Stimulated activated CD4-positive, alpha-beta T cell treated with anti-CD3 and anti-CD28 coated beads, Interleukin-2, amount 100 ng/mL, for 48 hours (primary cell): ENCODE measurements around the gene SLITRK3.

Experiments
- DNase-seq, 2 donors: peaks; one replicate each; pipeline ENCODE4 v3.0.0-alpha.2; 2020

Gene SLITRK3, protein sequence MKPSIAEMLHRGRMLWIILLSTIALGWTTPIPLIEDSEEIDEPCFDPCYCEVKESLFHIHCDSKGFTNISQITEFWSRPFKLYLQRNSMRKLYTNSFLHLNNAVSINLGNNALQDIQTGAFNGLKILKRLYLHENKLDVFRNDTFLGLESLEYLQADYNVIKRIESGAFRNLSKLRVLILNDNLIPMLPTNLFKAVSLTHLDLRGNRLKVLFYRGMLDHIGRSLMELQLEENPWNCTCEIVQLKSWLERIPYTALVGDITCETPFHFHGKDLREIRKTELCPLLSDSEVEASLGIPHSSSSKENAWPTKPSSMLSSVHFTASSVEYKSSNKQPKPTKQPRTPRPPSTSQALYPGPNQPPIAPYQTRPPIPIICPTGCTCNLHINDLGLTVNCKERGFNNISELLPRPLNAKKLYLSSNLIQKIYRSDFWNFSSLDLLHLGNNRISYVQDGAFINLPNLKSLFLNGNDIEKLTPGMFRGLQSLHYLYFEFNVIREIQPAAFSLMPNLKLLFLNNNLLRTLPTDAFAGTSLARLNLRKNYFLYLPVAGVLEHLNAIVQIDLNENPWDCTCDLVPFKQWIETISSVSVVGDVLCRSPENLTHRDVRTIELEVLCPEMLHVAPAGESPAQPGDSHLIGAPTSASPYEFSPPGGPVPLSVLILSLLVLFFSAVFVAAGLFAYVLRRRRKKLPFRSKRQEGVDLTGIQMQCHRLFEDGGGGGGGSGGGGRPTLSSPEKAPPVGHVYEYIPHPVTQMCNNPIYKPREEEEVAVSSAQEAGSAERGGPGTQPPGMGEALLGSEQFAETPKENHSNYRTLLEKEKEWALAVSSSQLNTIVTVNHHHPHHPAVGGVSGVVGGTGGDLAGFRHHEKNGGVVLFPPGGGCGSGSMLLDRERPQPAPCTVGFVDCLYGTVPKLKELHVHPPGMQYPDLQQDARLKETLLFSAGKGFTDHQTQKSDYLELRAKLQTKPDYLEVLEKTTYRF

DNA sequence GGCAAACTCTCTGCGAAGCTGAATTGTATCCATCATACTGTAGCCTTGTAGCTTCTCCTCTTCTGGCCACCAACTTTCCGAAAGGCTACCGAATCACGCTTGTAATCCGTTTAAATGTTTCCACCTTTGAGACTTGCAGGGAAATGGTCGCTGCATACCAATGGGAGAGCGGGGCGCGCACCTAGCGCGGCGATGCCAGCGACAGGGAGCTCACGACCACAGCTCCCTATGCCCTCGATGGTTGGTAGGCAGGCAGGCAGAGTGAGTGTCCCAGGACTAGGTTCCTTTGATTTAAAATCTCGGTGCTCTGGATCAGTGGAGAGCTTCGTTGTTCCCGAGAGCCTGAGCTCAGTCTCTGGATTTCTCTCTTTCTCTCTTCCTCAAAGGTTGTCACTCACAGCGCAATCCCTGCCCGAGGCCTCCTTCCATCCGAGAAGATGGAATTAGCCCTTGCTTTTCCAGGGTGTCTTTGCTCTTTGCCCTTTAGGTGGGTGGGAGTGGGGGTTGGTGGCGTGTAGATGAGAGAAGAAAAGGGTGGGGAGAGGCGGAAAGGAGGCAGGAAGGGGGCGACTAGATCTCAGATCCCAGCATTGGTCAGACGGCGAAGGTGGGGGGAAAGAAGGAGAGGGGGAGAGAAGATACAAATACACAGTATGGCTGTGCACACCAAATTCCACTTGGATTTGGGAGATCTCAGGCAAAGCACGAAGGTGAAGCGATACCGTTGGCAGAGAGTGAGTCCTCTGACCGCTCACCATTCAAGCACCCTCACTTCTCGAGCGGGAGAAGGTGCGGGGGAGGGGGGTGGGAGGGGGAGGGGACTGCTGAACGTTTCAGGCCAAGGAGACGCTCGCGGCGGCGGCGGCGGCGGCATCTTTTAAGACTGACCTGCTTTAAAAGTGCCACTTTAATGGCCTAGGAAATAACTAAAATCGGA lies at the start of gene SLITRK3:
Gene SLITRK3 (minus strand): TSS at position 745 of the 937 bp plus-strand sequence. CDS start 5,554 bp downstream, outside the sequence.
- DNase-seq, result no peak

DNA sequence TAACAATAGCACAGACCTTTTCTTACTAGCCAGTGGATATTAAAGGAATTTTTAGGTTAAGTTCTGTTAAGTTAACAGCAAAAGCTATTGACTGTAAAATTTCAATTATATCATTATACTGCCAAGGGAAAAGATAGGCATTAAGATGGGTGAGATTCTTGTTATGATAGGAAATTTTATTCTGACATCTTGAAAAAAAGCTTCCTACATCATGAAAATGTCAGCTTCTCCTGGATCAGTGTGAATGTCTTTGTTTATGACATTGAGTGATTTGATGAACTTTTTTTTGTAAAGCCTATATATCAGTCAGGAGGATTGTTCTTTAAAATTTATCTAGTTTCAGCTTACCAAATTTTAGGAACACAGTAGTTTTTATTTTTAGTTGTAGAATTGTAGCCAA lies 47.4 kb upstream of the SLITRK3 start:
- DNase-seq, result no peak

DNA sequence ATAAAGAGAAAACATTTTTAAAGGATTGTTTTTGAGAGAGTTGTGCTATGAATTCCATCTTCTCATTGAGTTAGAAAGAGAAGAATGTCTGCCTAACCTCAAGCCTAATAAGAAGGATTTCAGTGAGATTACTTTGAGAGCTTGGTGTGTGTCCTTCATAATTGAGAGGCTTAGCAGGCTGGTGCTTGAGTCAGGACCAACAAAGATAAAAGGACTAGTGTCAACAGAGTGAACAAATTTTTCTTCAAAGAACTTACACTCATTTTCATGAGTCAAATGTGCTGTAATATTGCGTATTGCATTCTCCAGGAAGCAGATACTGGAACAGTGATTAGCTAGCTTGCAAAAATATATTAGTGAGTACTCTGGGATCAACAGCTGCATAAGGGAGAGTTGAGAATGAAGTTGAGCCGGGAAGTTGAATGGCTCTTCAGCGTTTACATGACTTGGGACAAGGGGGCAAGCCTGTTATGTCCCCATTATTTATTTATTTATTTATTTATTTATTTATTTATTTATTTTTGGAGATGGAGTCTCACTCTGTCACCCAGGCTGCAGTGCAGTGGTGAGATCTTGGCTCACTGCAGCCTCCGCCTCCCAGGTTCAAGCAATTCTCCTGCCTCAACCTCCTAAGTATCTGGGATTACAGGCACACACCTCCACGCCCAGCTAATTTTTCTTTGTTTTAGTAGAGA lies 37.5 kb upstream of the SLITRK3 start:
- no peak for DNase-seq

DNA sequence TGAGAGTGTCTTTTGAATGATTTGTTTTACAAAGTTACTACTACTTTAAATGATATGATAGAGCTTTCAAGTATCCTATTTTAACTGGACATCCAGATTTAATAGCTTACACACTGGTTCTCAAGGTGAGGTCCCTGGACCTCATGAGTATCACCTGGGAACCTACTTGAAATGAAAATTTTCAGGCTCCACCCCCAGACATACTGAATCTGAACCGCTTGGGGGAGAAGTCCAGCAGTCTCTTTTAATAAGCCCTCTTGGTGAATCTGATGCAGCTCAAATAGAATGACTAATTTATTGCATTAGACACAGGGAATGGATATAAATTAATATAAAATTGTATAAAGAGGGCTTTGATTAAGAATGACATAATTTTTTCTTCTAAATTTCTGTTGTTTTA lies 29.4 kb upstream of the SLITRK3 start:
- no peak for DNase-seq

DNA sequence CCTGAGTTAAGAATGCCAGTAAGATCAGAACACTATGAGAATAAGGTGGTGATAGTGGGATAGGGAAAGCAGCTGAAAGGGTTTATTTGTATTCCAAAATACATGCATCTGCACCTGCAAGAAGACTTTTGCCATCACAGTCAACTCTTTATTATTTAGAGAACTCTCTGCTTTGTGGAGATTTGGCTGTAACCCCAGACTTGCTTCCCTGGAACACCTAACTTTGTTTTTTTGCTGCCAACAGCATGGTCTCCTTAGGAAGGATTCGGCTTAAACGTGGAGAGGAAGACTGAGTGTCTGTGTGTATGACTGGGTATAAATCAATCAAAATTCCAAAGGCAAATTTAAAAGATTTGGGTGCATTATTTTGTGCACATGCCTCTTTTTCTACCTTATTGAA lies 21.6 kb upstream of the SLITRK3 start:
- no peak for DNase-seq

DNA sequence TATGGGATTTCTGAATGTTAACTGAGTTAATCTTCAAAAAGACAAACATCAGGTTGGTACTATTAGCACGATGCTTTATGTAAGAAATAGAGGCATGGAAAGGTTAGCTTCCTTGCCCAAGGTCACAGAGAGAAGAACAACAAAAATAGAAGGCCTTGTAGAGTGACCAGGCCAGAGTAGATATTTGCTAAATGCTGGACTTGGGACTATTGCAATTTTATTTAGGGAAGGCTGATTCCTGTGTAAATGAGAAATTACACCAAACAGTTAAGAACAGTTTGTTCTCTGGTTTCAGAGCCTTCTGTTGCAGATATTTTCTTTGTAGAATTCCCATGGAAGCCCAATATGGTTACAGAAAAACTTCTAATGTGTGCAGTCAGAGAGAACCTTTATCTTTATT lies 16.4 kb upstream of the SLITRK3 start:
- DNase-seq, result no peak

DNA sequence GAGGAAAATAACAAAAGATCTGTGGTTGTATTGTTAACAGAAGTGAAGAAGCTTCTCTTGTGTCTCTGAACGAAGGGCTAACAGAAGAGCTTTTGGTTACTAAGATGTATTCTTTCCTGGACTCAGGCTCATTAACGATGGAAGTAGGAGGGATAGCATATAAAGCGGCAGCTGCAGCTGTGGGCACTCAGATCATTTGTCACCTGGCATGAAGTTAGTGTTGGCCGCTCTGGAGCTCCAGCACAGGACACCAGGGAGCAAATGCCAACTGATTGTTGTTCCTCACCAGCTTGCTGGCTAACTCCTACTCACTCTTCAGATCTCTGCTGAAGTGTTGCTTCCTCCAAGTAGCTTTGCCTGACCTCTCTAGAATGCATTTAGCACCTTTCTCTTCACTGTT lies 15.5 kb upstream of the SLITRK3 start:
- no peak for DNase-seq

DNA sequence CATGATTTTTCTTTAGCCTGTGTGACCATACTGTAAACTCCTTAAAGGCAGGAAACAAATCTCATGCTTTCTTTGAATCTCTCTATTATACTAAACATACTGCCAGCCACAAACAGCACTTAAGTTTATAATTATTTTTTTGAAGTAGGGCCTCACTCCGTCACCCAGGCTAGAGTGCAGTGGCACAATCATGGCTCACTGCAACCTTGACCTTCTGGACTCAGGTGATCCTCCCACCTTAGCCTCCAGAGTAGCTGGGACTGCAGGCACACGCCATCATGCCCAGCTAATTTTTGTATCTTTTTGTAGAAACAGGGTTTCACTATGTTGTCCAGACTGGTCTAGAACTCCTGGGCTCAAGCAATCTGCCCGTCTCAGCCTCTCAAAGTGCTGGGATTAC lies 14.5 kb upstream of the SLITRK3 start:
- DNase-seq, result no peak

DNA sequence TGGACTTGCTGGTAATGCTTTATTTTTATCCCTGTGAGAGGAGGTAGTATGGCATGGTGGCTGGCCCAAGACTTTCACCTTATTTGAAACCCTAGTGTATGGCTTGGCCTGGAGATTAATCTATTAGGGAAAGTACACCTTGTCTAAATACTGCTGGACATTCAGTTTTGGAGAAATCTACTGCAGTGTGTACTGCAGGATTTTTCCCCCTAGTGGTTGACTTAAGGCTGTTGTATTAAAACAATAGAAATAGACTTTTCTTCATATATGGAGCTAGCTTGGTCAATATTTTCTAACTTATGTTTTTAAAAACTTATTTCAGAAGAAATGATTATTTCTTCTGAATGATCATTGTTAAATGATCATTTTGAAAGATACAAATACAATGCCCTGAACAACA lies 13.9 kb upstream of the SLITRK3 start:
- no peak for DNase-seq

DNA sequence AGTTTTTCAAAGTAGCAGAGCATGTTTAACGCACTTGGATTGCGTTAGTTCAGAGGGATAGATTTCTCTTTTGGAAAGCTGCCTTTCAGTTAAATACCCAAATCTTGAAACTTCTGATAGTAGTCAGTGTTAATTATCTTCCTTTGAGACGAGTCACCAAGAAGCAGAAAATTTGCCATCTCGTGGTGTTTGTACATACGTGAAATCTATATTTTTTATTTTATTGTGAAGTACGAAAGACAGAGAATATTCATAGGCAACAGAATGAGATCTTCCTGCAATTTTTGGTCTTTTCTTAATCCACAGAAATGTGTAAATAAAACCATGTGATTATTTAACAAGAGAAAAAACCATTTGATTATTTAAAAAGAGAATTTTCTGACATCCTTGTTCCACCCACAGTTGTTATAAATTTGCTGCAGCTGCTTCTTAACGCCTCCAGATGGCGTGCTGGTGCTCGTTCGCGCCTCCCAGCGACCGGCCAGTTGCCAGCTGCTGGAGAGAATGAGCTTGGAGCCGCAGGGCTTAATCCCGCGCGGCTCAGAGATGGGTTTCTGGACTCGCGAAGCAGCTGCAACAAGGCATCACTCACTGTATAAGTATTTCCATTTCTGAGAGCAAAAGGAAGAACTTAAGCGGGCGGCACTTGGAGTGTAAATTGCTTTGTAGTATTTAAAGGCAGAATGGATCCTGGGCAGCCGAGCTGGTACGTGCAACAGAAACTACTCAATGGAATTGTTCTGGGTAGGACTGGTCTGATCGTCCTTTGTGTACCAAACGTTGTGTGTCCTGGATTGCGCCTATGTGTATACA lies 10.5 kb upstream of the SLITRK3 start:
- peak; percentile 25 for DNase-seq

DNA sequence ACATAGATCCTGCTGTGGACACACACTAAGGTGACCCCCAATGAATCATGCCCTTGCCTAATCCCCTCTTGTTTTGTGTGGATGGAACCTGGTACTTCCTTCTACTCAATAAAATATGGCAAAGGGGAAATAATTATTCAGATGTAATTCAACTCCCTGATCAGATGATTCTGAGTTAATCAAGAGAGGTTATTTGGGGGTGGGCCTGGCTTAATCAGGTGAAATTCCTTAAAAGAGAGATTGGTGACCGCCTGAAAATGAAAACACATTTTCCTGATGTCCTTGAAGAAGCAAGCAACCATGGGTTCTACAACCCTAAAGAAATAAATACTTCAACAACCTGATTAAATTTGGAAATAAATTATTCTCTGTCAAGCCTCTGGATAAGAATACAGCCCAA lies 8.3 kb upstream of the SLITRK3 start:
- DNase-seq, result no peak

DNA sequence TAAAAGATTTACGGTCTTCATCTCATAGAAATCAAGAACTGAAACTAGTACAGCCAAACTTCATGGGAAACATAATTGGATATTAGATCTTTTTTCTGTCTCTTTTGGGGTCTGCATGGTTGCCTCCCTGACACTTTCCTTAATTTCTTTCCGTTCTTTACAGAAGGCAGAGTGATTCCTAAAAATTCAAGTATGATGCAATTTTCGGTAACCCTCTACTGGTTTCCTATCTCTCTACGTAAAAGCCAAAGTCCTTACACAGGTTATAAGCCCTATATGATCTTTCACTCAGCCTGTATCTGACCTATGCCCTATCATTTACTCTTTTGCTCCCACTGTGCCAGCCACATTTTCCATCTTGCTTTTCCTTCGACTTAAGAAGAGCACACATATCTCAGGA lies 6.8 kb upstream of the SLITRK3 start:
- no peak for DNase-seq

DNA sequence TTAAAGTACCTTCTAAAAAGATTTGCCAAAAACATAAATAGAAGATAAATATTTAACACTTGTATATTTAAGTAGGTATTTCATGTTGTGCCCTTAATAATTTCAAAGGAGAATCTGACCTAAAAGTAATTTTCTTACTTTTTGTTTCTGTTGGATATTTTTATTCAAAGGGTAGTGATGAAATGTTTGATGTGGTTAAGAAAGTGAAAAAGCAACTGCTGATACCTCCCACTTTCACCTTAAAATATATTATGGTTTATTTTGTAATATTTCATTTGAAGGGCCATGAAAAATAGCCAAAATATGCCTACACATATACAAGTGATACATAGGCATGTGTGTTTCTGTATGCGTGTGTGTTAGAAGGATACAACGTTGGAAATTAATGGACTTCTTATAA lies 5.8 kb upstream of the SLITRK3 start:
- no peak for DNase-seq

DNA sequence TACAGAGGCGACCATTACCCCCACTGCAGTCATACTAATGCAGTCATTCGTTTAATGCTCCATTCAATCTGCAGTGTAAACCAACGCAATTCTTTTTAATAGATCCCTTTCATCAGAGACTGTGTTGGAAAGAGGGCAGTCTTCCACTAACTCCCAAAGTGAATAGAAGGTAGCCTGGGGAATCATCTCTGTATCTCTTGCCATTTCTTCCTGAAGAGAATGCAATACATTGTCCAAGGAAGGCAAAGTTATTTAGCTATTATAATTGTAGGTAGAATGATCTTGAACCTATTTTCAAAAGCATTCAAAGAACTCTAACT lies 1.3 kb upstream of the SLITRK3 start:
- no peak for DNase-seq

DNA sequence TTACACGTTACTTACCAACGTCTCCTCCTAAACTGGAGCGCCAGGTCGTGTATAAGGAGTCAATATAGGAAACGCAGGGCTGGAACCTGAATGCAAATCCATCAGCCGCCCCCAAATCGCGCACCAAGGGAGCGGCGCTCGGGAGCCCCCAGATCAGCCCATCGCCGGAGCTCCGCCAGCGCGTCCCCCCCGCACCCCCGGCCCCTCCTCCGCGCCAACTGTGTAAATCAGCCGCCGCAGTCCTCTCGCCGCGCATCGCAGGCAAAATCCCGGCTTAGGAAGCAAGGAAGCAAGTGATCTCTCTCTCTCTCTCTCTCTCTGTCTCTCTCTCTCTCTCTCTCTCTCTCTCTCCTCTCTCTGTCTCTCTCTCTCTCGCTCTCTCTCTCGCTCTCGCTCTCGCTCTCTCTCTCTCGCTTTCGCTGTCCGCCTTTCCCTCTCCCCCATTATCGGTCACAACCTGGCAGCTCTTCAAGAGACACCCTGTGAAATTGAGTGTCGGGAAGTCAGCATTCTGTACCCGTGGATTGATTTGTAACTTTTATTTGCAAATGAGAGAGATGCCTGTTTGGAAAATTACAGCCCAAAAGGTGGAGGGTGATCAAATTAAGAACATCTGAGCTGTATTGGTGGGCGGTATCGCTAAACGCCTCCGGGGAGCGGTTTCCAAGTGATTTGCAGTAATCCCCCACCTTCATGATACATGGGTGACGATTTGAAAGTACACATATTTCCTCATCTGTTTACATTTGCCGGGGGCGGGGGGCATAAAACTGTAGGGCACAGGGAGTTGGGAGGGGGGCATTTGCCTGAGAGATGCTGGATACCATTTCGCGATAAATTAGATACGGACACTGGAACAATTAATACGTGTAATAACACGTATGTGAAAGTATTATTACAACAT lies 645 bp upstream of the SLITRK3 start:
- no peak for DNase-seq

DNA sequence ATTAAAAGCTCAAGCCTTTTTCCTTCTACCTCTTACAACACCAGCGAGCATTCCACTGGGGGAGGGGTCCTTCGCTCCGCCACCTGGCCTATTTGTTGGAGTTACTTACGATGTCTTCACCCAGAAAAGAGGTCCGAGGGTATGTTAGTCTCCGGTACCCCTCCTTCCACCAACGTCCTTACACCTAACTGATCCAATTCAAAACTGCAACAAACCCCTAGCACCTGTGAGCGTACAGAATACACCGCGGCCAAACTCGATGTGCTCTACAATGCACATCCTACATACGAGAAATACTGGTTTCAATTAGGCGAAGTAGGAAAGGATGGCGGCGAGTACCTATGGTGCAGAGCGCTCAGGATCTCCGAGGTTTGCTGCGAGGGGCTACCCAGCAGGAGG lies 944 bp downstream of the SLITRK3 start:
- DNase-seq, result no peak

DNA sequence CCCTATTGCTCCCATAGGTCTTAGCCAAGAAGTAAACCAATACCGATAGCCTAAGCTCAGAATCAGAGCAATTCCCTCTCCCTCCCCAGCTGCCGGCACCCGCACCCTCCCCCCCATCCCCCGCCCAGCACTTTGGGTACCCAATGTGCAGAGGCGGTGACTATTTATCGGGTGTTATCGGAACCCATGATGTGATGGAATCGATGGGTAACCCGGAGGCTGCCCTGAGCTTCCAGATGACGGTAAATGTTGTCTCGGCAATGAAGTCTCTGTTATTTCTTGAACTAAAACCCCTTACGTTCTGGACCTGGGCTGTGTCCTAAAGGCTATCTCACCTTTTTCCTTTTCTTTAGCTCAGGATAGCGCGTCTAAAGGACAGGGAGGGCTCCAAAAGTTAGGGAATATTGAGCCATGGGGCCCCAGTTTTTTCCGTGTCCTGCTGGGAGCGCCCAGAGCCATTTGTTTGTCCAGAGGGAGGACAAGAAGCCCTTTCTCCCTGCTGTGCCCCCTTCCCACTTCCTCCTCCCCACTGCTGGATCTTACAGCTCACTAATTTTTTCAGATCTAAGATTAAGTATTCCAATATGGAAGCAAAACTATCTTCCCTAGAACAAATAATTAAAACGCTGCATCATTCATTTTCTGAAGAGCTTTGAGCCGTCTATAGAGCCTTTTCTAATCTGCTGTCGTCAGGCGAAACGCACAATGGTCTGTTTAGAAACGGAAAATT lies 1.5 kb downstream of the SLITRK3 start:
- no peak for DNase-seq

DNA sequence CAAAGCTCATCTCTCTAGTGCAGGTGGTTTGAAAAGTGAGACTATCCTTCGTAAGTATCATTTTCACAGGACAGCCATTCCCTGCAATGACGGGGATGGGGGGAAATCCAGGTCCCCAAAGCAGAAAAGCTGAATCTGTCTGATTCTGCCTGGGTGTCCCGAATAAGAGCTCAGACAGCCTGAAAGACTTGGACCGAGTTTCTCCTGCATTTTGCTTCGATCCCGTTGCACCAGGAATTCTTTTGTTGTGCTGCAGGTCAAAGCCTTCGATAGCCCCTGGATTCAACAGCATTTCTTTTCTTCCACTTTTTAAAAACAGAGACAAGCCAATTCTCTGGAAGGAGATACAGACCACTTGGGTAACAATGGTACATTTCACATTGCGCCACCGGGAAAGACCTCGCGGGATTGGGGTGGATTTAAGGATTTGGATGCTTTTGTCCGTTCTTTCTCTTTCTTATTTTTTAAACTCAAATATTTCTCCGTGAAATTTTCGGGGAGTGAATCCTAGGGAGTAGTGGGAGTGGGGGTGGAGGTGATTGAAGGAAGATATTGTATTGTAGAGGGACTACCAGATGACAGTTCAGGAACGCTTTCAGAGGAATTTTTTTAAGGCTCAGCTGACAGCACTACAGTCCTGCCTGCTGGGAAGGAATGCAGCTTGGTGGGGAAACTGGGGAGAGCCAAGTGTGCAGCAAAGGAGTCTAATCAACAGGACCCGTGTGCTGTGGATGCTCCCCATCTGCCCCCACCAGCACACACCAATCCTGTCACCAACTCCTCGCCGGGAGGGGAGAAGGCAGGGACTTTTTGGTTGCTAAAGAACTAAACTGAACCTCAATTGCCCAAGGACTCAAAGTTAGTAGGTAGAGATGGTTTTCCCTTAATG lies 2.6 kb downstream of the SLITRK3 start:
- no peak for DNase-seq
